Measurements from ENCODE around the gene ETFDH.

The ETFDH gene

DNA sequence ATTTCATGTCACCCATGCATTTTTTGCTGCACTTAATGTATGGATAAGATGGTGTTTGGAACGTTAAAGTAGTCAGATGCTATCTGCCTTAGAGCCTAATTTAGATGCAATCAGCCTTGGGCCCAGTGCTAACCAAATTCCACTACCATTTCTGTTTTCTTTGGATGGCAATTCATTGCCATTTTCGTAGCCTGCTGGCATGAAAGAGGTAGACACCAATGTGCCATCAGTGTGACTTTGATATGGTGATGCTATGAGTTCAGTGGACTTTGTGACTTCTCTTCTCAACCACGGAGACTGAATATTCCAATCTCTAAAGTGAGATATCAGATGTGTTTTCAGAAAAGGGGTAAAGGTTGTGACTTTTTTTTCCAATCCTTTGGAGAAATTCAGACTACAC, 1.5 kb downstream of the ETFDH start:
- no peak overlapping the region for H3K4me3 Mint-ChIP-seq
- H3K27ac Mint-ChIP-seq: no peak overlapping the region
- H3K36me3 Mint-ChIP-seq (ENCODE audit: low read depth): peaks cover 5% of the 10 kb centered on the region
- H3K27me3 Mint-ChIP-seq (ENCODE audit: low read depth, poor library complexity): no peaks in the 10 kb centered on the region
- DNase-seq: no peak
- H3K9me3 Mint-ChIP-seq: no peaks in the 10 kb centered on the region
- peaks cover 26% of the 10 kb centered on the region for H3K4me1 Mint-ChIP-seq
- TF ChIP-seq CTCF (IDR thresholded peaks at IDR 0.05): no peak

- no peak for TF ChIP-seq CTCF (IDR thresholded peaks at IDR 0.05)
- Mint-ChIP-seq H3K27ac (no peak overlapping the region), H3K27me3 (ENCODE audit: low read depth, poor library complexity) (no peaks in the 10 kb centered on the region), H3K4me3 (no peak overlapping the region), H3K4me1 (peaks cover 10% of the 10 kb centered on the region), H3K9me3 (no peaks in the 10 kb centered on the region), H3K36me3 (ENCODE audit: low read depth) (no peaks in the 10 kb centered on the region)
- DNase-seq: no peak
Measured at GRCh38 chr4:158676076-158676475, 4.0 kb downstream of the ETFDH start.

DNA sequence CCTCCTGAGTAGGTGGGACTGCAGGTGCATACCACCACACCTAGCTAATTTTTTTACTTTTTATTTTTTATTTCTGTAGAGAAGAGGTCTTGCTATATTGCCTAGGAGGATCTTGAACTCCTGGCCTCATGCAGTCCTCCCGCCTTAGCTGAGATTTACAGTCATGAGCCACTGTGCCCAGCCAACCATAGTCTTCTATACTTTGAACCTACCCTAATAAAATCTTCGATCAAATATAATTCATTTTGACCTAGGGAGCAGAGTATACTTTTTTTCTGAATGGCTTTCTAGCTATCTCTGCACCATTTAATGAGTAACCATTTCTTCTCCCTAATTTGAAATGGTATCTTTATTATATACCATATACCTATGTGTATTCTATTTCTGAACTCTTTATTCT, 6.7 kb downstream of the ETFDH start:
- Mint-ChIP-seq H3K9me3 (no peaks in the 10 kb centered on the region), H3K36me3 (ENCODE audit: low read depth) (no peaks in the 10 kb centered on the region), H3K4me1 (no peaks in the 10 kb centered on the region), H3K4me3 (no peak overlapping the region), H3K27me3 (ENCODE audit: low read depth, poor library complexity) (no peaks in the 10 kb centered on the region), H3K27ac (no peak overlapping the region)
- no peak for TF ChIP-seq CTCF (IDR thresholded peaks at IDR 0.05)
- DNase-seq: no peak

DNA sequence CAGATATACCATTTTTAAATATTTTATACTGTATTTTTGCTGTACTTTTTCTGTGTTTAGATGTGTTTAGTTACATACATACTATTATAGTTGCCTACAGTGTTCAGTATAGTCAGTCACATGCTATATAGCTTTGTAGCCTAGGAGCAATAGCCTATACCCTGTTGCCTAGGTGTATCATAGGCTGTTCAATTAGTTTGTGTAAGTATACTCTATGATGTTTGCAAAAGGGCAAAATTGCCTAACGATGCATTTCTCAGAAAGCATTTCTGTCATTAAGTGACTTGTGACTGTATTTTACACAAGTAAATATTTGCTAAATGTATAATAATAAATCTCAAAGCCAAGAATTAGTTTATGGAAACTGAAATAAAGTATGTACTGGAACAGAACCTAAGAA, 9.5 kb downstream of the ETFDH start:
- Mint-ChIP-seq H3K36me3 (ENCODE audit: low read depth) (no peaks in the 10 kb centered on the region), H3K27ac (no peak overlapping the region), H3K9me3 (no peaks in the 10 kb centered on the region), H3K27me3 (ENCODE audit: low read depth, poor library complexity) (no peaks in the 10 kb centered on the region), H3K4me3 (no peak overlapping the region), H3K4me1 (no peaks in the 10 kb centered on the region)
- no peak for DNase-seq
- TF ChIP-seq CTCF (IDR thresholded peaks at IDR 0.05): no peak

GRCh38 chr4:158682066-158682465, 10.0 kb downstream of the ETFDH start:
- no peak for DNase-seq
- H3K27me3 Mint-ChIP-seq (ENCODE audit: low read depth, poor library complexity): no peaks in the 10 kb centered on the region
- H3K36me3 Mint-ChIP-seq (ENCODE audit: low read depth): no peaks in the 10 kb centered on the region
- H3K4me3 Mint-ChIP-seq: no peak overlapping the region
- no peak overlapping the region for H3K27ac Mint-ChIP-seq
- H3K4me1 Mint-ChIP-seq: no peaks in the 10 kb centered on the region
- no peak for TF ChIP-seq CTCF (IDR thresholded peaks at IDR 0.05)
- no peaks in the 10 kb centered on the region for H3K9me3 Mint-ChIP-seq

DNA sequence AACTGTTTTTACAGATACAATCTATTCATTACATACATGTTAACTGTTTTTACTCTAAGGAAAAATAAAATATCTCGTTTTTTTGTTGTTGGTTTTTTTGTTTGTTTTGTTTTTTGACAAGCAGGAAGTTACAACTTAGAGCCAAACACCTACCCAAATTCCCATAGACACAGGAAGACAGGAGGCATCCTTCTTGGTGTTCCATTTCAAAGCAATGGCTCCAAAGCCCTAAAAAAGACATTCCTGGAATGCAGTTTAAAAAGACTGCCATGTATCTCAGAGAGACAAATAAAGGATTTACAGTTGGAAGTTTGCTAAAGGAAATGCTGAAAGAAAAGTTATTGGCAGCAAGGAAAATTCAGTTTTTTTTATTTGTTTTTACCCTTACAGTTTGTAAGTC, 16.7 kb downstream of the ETFDH start:
- TF ChIP-seq CTCF (IDR thresholded peaks at IDR 0.05): no peak
- peaks cover 10% of the 10 kb centered on the region for H3K36me3 Mint-ChIP-seq (ENCODE audit: low read depth)
- peaks cover 6% of the 10 kb centered on the region for H3K4me1 Mint-ChIP-seq
- H3K4me3 Mint-ChIP-seq: no peak overlapping the region
- H3K9me3 Mint-ChIP-seq: no peaks in the 10 kb centered on the region
- H3K27ac Mint-ChIP-seq: no peak overlapping the region
- H3K27me3 Mint-ChIP-seq (ENCODE audit: low read depth, poor library complexity): no peaks in the 10 kb centered on the region
- DNase-seq: no peak

Measured in nephron progenitor cell (in vitro differentiated cells).